Body of pancreas (tissue), 4 donors: ENCODE results near the gene GRSF1.

Experiments
- POLR2A ChIP-seq, 3 donors: fragments of 450-650 bp; IDR thresholded peaks; one replicate each; pipeline ENCODE4 v1.6.1; 2016; ENCODE audit warnings: antibody characterized with exemption in 3 of 3, mild to moderate bottlenecking in 2 of 3
- TF ChIP-seq, protein P1 (sequence below), 7 experiments: fragments of 450-650 bp in 4 of 7; fragments of 200-600 bp in 3 of 7; sonication (generic) in 3 of 7; IDR thresholded peaks; one replicate each; pipeline ENCODE4 v1.5.1; 2016 to 2019; ENCODE audit warnings: antibody characterized with exemption in 7 of 7

DNA sequence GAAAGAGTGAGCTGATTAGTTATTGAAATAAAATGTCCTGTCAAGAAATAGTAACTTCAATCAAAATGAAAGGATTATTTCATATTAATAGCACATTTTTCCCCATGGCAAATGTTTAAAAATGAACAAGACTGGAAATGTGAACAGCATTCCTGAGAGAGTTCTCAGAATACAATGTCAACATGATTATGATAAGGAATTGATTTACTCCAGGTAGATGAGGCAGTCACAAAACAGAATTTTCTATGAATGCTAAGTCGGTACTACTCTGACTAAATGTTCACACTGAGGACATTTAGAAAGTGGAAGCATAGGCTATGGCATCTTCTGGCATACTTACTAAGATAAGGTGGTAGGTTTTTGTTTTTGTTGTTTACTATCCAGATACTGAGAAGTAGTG, 19.4 kb upstream of the GRSF1 start:
- TF ChIP-seq, protein P1, sequence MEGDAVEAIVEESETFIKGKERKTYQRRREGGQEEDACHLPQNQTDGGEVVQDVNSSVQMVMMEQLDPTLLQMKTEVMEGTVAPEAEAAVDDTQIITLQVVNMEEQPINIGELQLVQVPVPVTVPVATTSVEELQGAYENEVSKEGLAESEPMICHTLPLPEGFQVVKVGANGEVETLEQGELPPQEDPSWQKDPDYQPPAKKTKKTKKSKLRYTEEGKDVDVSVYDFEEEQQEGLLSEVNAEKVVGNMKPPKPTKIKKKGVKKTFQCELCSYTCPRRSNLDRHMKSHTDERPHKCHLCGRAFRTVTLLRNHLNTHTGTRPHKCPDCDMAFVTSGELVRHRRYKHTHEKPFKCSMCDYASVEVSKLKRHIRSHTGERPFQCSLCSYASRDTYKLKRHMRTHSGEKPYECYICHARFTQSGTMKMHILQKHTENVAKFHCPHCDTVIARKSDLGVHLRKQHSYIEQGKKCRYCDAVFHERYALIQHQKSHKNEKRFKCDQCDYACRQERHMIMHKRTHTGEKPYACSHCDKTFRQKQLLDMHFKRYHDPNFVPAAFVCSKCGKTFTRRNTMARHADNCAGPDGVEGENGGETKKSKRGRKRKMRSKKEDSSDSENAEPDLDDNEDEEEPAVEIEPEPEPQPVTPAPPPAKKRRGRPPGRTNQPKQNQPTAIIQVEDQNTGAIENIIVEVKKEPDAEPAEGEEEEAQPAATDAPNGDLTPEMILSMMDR (IDR thresholded peaks at IDR 0.05): no peak
- TF ChIP-seq POLR2A (IDR thresholded peaks at IDR 0.05): no peak
